Activated naive CD8-positive, alpha-beta T cell treated with anti-CD3 and anti-CD28 coated beads, Interleukin-2, amount 50 U/mL, for 24 hours (primary cell): Measurements from ENCODE around the gene MYO7B.

Experiments
- ATAC-seq: fragments of 150-1000 bp; cut with Tn5 transposase; one replicate; pipeline ENCODE4 v1.10.0; 2021
- DNase-seq: peaks from one replicate; pipeline ENCODE4 v3.0.0; 2021
- H3K27ac Mint-ChIP-seq: one replicate; pipeline ENCODE4 v1.8.0; 2021; ENCODE audit warnings: mild to moderate bottlenecking, mixed read lengths
- H3K27me3 Mint-ChIP-seq: one replicate; pipeline ENCODE4 v1.8.0; 2021; ENCODE audit warnings: mixed read lengths
- H3K36me3 Mint-ChIP-seq: one replicate; pipeline ENCODE4 v1.8.0; 2021; ENCODE audit warnings: low read depth, mixed read lengths
- H3K4me1 Mint-ChIP-seq: one replicate; pipeline ENCODE4 v1.8.0; 2021; ENCODE audit warnings: mixed read lengths
- H3K4me3 Mint-ChIP-seq: one replicate; pipeline ENCODE4 v1.8.0; 2021; ENCODE audit warnings: mild to moderate bottlenecking, moderate library complexity, mixed read lengths
- H3K9me3 Mint-ChIP-seq: one replicate; pipeline ENCODE4 v1.8.0; 2021; ENCODE audit warnings: mixed read lengths

The MYO7B gene

DNA sequence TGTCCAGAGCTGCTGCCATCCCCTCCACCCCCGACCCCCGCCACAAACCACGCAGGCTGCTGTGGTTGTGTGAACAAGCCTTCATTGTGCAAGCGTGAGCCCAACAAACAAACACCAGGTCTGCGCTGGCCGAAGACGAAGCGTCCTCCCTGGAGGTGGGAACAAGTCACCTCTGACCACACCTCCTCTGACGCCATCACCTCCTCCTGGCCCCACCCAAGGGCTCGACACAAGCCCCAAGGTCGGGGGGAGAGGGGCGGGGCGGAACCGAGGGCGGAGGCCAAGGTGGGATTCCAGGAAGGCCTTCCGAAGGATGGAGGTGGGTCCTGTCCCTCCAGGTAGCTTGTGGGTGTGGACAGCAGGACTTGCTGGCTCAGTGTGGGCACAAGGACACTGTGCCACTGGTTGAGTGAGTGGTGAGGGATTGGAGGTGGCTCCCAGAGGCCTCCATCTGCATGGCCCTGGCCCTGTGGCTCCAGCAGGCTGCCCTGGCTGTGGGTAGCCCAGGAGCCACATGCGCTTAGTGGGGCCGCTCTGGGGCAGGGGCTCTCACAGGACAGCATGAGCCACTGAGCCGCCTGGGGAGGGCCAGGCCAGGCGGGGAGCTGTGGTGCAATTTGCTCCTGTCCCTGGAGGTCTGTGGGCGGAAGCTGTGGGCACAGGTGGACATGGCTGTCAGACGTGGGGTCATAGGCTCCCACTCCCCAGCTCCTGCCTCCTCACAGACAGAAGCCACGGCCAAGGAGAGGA, 103.1 kb downstream of the MYO7B start:
- no peaks in the 10 kb centered on the region for H3K9me3 Mint-ChIP-seq
- no peaks in the 10 kb centered on the region for H3K27me3 Mint-ChIP-seq
- H3K36me3 Mint-ChIP-seq: no peaks in the 10 kb centered on the region
- peaks cover 34% of the 10 kb centered on the region for H3K4me1 Mint-ChIP-seq
- no peak for ATAC-seq
- H3K27ac Mint-ChIP-seq: no peak overlapping the region
- H3K4me3 Mint-ChIP-seq: no peak overlapping the region
- DNase-seq: no peak

DNA sequence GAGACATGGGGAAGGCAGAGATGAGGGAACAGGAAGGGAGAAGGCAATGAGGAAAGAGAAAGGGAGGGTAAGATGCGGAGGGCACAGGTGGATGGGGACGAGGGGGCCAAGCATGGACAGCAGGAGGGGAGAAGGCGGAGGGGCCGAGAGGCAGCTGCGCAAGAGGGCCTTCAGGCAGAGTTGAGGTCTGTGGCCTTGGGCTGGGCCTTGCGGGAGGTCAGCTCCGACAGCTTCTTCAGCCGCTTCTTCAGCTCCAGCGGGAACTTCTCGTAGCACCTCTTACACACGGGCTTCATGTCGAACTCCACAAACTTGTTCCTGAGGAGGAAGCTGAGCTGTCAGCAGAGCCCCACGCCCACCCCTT, 103.6 kb downstream of the MYO7B start:
- H3K27me3 Mint-ChIP-seq: no peaks in the 10 kb centered on the region
- ATAC-seq (no peak), DNase-seq (no peak)
- H3K4me1 Mint-ChIP-seq: peaks cover 34% of the 10 kb centered on the region
- no peak overlapping the region for H3K27ac Mint-ChIP-seq
- H3K4me3 Mint-ChIP-seq: no peak overlapping the region
- H3K36me3 Mint-ChIP-seq: no peaks in the 10 kb centered on the region
- H3K9me3 Mint-ChIP-seq: no peaks in the 10 kb centered on the region

- ATAC-seq (peak; percentile 12), DNase-seq (peak; percentile 48)
- Mint-ChIP-seq H3K36me3 (no peaks in the 10 kb centered on the region), H3K4me1 (peaks cover 32% of the 10 kb centered on the region), H3K27me3 (no peaks in the 10 kb centered on the region), H3K4me3 (peak overlapping the region; percentile 56), H3K27ac (peak overlapping the region; percentile 52), H3K9me3 (no peaks in the 10 kb centered on the region)
Observed at GRCh38 chr2:127640082-127641072, 104.9 kb downstream of the MYO7B start.

DNA sequence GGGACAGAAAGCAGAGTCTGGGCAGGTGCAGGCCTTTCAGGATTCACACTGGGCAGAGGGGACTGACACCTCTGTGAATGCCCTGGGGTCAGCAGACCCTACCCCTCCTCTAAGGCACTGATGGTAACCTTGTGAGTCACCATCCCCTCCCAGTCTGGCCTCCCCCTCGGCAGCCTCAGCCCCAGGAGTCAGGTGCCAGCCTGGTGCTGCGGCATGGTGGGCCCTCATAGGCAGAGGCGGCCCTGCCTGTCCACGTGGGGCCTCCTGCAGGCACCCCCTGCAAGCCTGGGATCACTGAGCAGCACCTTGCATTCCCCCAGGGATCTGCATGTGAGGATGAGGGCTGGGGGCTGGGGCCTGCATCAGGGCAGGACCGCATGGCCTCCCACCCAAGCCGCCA, 105.7 kb downstream of the MYO7B start:
- DNase-seq: peak; percentile 22
- no peak for ATAC-seq
- Mint-ChIP-seq H3K4me1 (peaks cover 32% of the 10 kb centered on the region), H3K36me3 (no peaks in the 10 kb centered on the region), H3K27me3 (no peaks in the 10 kb centered on the region), H3K9me3 (no peaks in the 10 kb centered on the region), H3K27ac (peak overlapping the region; percentile 52), H3K4me3 (peak overlapping the region; percentile 50)

DNA sequence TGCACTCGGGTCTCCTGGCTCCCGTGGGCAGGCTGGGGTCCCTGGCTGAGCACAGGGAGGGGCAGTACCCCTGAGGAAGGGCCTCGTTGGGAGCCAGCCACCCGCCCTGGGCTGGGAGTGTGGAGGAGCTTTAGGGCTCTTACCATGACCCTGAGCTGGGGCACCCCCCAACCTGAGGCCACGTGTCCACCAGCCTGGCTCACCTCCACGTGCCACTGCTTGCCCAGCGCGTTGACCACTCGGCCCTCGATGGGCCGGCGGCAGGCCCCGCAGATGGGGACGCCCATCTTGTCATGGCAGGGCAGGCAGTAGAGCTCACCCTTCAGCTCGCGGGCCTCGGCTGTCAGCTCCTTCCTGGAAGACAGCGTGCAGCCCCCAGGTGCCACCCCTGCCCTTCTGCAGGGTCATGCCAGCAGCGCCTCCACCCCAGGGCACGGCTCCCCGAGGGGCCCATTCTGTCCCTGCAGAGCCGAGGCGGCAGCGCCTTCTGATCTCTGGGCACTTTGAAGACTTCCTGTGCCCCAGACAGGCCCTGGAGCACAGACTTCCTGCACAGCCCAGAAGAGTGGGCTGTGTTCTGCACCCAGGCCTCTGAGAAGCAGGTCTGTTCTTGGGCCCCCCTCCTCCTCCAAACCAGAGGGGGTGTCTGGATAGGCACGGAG, 106.5 kb downstream of the MYO7B start:
- H3K27me3 Mint-ChIP-seq: no peaks in the 10 kb centered on the region
- DNase-seq (peak; percentile 38), ATAC-seq (peak; percentile 46)
- no peaks in the 10 kb centered on the region for H3K36me3 Mint-ChIP-seq
- H3K27ac Mint-ChIP-seq: peak overlapping the region; percentile 59
- H3K4me3 Mint-ChIP-seq: peak overlapping the region; percentile 50
- no peaks in the 10 kb centered on the region for H3K9me3 Mint-ChIP-seq
- peaks cover 27% of the 10 kb centered on the region for H3K4me1 Mint-ChIP-seq

GRCh38 chr2:127642706-127643438, 107.4 kb downstream of the MYO7B start:
- ATAC-seq: no peak
- Mint-ChIP-seq H3K4me1 (peaks cover 24% of the 10 kb centered on the region), H3K4me3 (no peak overlapping the region)

DNA sequence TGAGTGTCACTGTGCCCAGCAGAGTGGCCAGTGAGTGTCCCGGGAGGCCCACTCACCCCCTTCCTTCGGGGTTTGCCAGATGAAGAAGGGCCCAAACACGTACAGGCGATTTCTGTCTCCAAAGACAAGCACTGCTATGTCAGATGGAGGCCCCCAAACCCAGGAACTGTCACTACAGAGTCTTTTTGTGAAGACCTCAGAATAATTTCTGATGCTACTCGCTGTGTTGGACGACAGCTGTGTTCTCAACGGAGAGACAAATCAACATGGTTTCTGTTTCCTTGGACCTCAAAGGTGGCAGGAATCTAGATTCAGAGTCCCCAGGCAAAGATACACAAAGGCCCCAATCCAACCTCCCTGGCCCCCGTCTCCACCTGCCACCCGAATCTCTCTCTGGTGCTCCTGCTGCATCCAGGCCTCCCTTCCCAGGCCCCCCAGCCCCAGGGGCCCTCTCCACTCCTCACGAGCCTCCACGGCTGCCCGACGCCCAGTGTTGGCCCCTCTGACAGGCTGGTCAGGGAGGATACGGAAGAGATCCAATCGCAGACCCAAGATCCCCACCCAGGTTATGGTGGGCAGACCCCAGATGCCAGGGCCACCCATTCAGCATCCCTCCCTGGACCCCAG, 108.1 kb downstream of the MYO7B start:
- H3K4me3 Mint-ChIP-seq: no peak overlapping the region
- ATAC-seq (no peak), DNase-seq (no peak)
- no peaks in the 10 kb centered on the region for H3K27me3 Mint-ChIP-seq
- no peaks in the 10 kb centered on the region for H3K36me3 Mint-ChIP-seq
- peaks cover 20% of the 10 kb centered on the region for H3K4me1 Mint-ChIP-seq
- no peaks in the 10 kb centered on the region for H3K9me3 Mint-ChIP-seq
- H3K27ac Mint-ChIP-seq: no peak overlapping the region

More at GRCh38 chr2:127642706-127643438, 107.4 kb downstream of the MYO7B start:
- Mint-ChIP-seq H3K27ac (no peak overlapping the region), H3K9me3 (no peaks in the 10 kb centered on the region), H3K27me3 (no peaks in the 10 kb centered on the region), H3K36me3 (no peaks in the 10 kb centered on the region)
- no peak for DNase-seq

DNA sequence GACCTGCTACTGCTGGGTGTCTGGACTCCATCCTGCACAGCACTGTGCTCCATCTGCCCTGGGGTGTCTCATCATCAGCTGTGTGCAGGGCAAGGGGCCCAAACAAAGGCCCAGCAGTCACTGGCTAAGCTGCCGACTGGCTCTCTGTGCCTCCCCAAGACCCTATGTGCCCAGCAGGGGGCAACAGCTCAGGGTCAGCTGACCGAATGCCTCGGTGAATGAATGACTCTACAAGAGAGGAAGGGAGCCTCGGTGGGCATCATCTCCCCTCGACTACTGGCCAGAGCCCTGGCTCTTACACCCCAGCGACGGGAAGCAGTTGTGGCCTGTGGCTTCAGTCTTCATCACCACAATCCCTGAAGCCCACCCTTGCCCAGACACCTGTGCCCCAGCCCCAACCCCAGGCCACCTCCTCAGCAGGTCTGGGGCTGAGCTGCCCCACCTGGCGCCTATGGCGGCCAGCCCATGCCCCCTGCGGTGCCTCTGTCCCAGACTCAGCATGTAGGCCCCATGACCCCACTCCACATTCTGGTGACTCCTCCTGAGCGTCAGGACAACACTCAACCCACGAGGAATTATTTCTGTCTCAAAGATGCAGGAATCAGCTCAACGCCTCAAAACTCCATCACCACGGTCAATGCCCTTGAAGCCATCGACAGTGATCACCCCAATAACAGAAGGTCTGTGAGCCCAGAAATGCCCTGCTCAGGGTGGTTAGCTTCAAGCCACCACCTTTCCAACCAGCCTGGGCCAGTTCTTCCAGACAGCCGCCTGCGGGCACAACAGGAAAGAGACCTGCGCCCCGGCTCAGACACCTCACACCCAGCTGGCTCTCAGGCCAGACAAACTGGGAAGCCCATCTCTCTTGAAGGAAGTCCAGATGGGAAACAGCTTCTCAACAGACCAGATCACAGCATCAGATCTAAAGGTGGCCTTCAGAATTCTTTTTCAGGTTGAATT, 108.9 kb downstream of the MYO7B start:
- H3K27me3 Mint-ChIP-seq: no peaks in the 10 kb centered on the region
- no peaks in the 10 kb centered on the region for H3K36me3 Mint-ChIP-seq
- DNase-seq: no peak
- no peak overlapping the region for H3K27ac Mint-ChIP-seq
- no peaks in the 10 kb centered on the region for H3K9me3 Mint-ChIP-seq
- no peak overlapping the region for H3K4me3 Mint-ChIP-seq
- ATAC-seq: no peak
- H3K4me1 Mint-ChIP-seq: peaks cover 17% of the 10 kb centered on the region

DNA sequence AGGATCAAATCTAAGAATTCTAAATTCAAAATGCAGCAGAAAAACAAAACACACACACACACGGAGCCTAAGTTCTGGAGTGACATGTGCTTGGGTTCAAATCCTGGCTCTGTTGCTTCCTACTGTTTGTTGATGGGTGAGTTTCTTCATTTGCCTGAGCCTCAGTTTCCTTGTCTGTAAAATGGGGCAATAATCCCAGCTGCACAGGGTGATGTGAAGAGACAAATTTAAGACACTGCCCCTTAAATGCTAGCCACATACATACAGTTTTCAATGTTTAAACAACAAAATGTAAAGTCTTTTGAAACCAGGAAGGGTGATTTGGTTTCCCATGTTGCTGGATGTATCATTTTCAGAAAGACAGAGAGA, 109.5 kb downstream of the MYO7B start:
- Mint-ChIP-seq H3K4me3 (no peak overlapping the region), H3K27me3 (no peaks in the 10 kb centered on the region), H3K9me3 (no peaks in the 10 kb centered on the region), H3K36me3 (no peaks in the 10 kb centered on the region), H3K4me1 (peaks cover 14% of the 10 kb centered on the region), H3K27ac (no peak overlapping the region)
- no peak for DNase-seq
- no peak for ATAC-seq

- DNase-seq: no peak
- H3K27ac Mint-ChIP-seq: no peak within 1 kb of the TSS
- no peaks in the 10 kb centered on the region for H3K36me3 Mint-ChIP-seq
- no peaks in the 10 kb centered on the region for H3K27me3 Mint-ChIP-seq
- H3K9me3 Mint-ChIP-seq: no peaks in the 10 kb centered on the region
- H3K4me1 Mint-ChIP-seq: peaks cover 12% of the 10 kb centered on the region
- ATAC-seq: no peak
- H3K4me3 Mint-ChIP-seq: no peak within 1 kb of the TSS
Observed at GRCh38 chr2:127645395-127646291, 110.2 kb downstream of the MYO7B start, which contains the start of gene GPR17. GPR17 (plus strand) TSS chr2:127646153; CDS start chr2:127650736, 4,583 bp downstream.

DNA sequence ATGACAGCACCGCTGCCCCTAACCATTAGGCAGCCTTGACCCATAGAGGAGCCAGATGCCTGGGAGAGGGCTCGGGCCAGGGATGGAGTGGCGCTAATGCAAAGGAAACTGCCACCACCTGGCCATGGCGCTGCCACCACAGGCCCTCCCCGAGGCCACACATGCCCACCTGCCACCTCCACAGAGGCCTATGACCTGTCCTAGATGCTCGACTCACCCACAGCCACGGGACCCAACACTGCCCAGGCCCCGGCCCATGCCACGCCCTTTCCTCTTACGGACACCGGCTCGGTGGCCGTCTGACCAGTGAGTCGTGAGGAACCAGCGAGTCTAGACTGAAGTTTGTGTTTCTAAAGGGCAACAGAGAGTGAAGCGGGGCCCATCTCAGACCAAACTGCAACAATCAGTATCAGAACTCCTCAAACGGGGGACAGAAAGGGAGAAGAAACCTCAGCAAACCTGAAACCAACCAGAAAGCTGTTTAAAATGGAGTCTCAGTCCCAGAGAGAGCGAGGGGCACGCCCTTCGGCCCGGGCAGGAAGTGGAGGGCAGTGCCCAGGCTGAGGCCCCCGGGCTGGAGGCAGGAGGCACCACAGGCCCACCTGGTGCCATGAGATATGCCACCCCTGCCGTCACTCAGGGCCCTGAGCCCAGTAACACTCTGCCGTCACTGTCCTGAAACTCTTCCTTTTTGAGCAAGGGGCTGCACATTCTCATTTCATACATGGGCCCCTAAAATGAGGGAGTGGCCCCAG, 111.2 kb downstream of the MYO7B start:
- DNase-seq: no peak
- no peaks in the 10 kb centered on the region for H3K36me3 Mint-ChIP-seq
- no peak for ATAC-seq
- H3K27me3 Mint-ChIP-seq: no peaks in the 10 kb centered on the region
- no peaks in the 10 kb centered on the region for H3K9me3 Mint-ChIP-seq
- no peak overlapping the region for H3K4me3 Mint-ChIP-seq
- no peak overlapping the region for H3K27ac Mint-ChIP-seq
- peaks cover 9% of the 10 kb centered on the region for H3K4me1 Mint-ChIP-seq
